Activated CD8-positive, alpha-beta memory T cell treated with anti-CD3 and anti-CD28 coated beads, Interleukin-2, amount 50 U/mL, for 1 hour (primary cell): Measurements from ENCODE around the gene HAO2.

Experiments used
- DNase-seq: peaks from one replicate; pipeline ENCODE4 v3.0.0-alpha.2; 2020; ENCODE audit errors: extremely low read depth

Gene HAO2

GRCh38 chr1:119438761-119439160 is 70.2 kb downstream of the HAO2 start:
- no peak for DNase-seq

DNA sequence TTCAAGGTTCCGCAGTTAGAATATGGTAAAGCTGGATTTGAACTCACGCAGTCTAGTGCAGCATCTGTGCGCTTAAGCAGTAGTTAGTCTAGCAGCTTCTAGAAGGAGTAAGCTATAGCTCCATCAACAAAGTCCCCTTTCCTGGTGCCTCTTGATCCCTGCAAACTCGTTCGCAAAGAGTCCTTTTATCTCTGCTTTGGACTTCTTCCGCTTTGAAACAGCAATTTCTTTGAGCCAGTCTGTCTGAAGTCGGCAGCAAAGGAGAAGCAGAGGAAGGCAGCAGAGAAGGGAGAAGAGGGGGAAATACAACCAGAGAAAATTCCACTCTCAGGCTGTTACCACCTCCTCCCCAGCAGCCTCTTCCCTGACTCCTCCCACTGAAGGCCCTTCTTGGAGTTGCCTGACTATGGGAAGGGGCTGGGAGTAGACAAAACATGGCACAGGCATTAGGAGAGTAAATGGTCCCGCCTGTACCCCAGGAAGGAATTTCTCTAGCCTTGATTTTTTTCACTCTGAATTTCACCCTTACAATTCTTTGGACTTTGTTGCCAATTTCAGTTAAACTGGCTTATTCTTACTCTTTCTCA is 72.2 kb downstream of the HAO2 start:
- DNase-seq = no peak

DNA sequence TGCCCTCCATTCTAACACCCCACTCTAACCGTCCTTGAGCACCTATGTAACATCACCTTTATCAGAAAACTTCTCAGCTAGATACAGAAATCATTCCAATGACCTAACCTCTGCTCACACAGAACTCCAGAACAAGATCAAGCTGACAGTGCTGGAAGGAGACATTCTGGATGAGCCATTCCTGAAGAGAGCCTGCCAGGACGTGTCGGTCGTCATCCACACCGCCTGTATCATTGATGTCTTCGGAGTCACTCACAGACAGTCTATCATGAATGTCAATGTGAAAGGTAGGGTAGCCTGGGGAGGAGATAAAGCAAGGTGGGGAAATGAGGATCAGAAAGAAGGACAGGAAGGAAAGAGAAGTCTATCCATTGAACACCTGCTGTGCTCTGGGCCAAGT is 74.2 kb downstream of the HAO2 start:
- DNase-seq = no peak
